NCI-H1694 treated with DMSO at 0.1 percent for 48 hours (cell line): ENCODE data around the gene PSMA7.

Source experiments
- DNase-seq: peaks from one replicate; lab custom pipeline; 2025; lab: John Stamatoyannopoulos, UW

PSMA7 gene

DNA sequence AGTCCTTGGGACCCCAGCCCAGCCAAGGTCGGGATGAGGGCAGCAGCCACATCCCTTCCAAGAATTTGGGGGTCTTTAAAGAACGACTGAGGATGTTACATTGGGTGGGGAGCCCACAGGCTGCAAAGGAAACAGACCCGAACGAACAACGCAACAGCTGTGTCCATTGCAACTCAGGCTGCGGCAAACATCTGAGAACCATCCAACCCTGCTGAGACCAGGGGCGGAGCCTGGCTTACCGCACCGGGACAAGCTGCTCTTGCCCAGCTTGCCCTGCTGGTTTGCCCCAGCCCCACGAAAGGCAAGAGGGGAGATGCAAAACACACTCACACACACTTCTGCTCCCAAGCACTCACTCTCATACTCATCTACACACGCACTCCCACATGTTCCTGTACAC, 56.0 kb downstream of the PSMA7 start:
- DNase-seq: no peak
